Nephron (organoid): ENCODE measurements around the gene MACROD2.

Source experiments
- H3K27ac Mint-ChIP-seq, 3 experiments: 2 replicates each; pipeline ENCODE4 v1.8.0; 2020; ENCODE audit warnings: mixed read lengths in 3 of 3, mild to moderate bottlenecking in 2 of 3, moderate library complexity in 1 of 3
- H3K27me3 Mint-ChIP-seq: 2 replicates; pipeline ENCODE4 v1.8.0; 2021; ENCODE audit warnings: low read depth, mild to moderate bottlenecking, moderate library complexity, mixed read lengths
- H3K36me3 Mint-ChIP-seq: 2 replicates; pipeline ENCODE4 v1.8.0; 2020; ENCODE audit warnings: low read depth, mixed read lengths
- H3K4me1 Mint-ChIP-seq: 2 replicates; pipeline ENCODE4 v1.8.0; 2020; ENCODE audit warnings: mixed read lengths
- H3K4me3 Mint-ChIP-seq, 3 experiments: 2 replicates each; pipeline ENCODE4 v1.8.0; 2020; ENCODE audit warnings: mild to moderate bottlenecking in 3 of 3, mixed read lengths in 3 of 3, moderate library complexity in 2 of 3
- H3K9me3 Mint-ChIP-seq: 2 replicates; pipeline ENCODE4 v1.8.0; 2020; ENCODE audit warnings: mixed read lengths
- CTCF ChIP-seq, 3 experiments: fragments of 200-600 bp; sonication (generic); IDR thresholded peaks; one replicate each; pipeline ENCODE4 v1.5.0; 2021; ENCODE audit warnings: antibody characterized with exemption in 3 of 3; ENCODE audit not compliant: unreplicated experiment in 3 of 3

Gene MACROD2

GRCh38 chr20:14556206-14556605, 560.9 kb downstream of the MACROD2 start:
- no peaks in the 10 kb centered on the region for H3K36me3 Mint-ChIP-seq
- no peak overlapping the region for H3K27ac Mint-ChIP-seq
- H3K4me1 Mint-ChIP-seq: no peaks in the 10 kb centered on the region
- H3K9me3 Mint-ChIP-seq: peaks cover 3% of the 10 kb centered on the region
- TF ChIP-seq CTCF (IDR thresholded peaks at IDR 0.05; ENCODE audit: unreplicated experiment in 3 of 3): no peak
- no peaks in the 10 kb centered on the region for H3K27me3 Mint-ChIP-seq
- no peak overlapping the region for H3K4me3 Mint-ChIP-seq

- peaks cover 12% of the 10 kb centered on the region for H3K9me3 Mint-ChIP-seq
- no peak overlapping the region for H3K4me3 Mint-ChIP-seq
- no peaks in the 10 kb centered on the region for H3K36me3 Mint-ChIP-seq
- TF ChIP-seq CTCF (IDR thresholded peaks at IDR 0.05; ENCODE audit: unreplicated experiment in 3 of 3): no peak
- H3K27me3 Mint-ChIP-seq: no peaks in the 10 kb centered on the region
- H3K4me1 Mint-ChIP-seq: peaks cover 5% of the 10 kb centered on the region
- no peak overlapping the region for H3K27ac Mint-ChIP-seq
Measured at GRCh38 chr20:14559612-14560011, 564.3 kb downstream of the MACROD2 start.

GRCh38 chr20:14561741-14562221, 566.5 kb downstream of the MACROD2 start:
- H3K36me3 Mint-ChIP-seq: peaks cover 5% of the 10 kb centered on the region
- no peak overlapping the region for H3K4me3 Mint-ChIP-seq
- H3K9me3 Mint-ChIP-seq: peaks cover 22% of the 10 kb centered on the region
- no peak for TF ChIP-seq CTCF (IDR thresholded peaks at IDR 0.05; ENCODE audit: unreplicated experiment in 3 of 3)
- no peak overlapping the region for H3K27ac Mint-ChIP-seq
- H3K4me1 Mint-ChIP-seq: peaks cover 5% of the 10 kb centered on the region
- H3K27me3 Mint-ChIP-seq: no peaks in the 10 kb centered on the region

- Mint-ChIP-seq H3K36me3 (peaks cover 5% of the 10 kb centered on the region), H3K27me3 (no peaks in the 10 kb centered on the region), H3K4me1 (peaks cover 5% of the 10 kb centered on the region), H3K9me3 (peaks cover 19% of the 10 kb centered on the region), H3K4me3 (no peak overlapping the region), H3K27ac (peak overlapping the region in 1 of 3 experiments; percentile 39)
- no peak for TF ChIP-seq CTCF (IDR thresholded peaks at IDR 0.05; ENCODE audit: unreplicated experiment in 3 of 3)
Measured at GRCh38 chr20:14562981-14563380, 567.7 kb downstream of the MACROD2 start.

GRCh38 chr20:14566505-14566904, 571.2 kb downstream of the MACROD2 start:
- TF ChIP-seq CTCF (IDR thresholded peaks at IDR 0.05; ENCODE audit: unreplicated experiment in 3 of 3): no peak
- Mint-ChIP-seq H3K36me3 (peaks cover 5% of the 10 kb centered on the region), H3K27me3 (no peaks in the 10 kb centered on the region), H3K27ac (no peak overlapping the region), H3K9me3 (peaks cover 19% of the 10 kb centered on the region), H3K4me3 (no peak overlapping the region), H3K4me1 (peaks cover 17% of the 10 kb centered on the region)

GRCh38 chr20:14568225-14568624, 572.9 kb downstream of the MACROD2 start:
- Mint-ChIP-seq H3K36me3 (peaks cover 5% of the 10 kb centered on the region), H3K4me1 (peaks cover 12% of the 10 kb centered on the region), H3K27me3 (no peaks in the 10 kb centered on the region), H3K27ac (no peak overlapping the region), H3K9me3 (peaks cover 19% of the 10 kb centered on the region), H3K4me3 (no peak overlapping the region)
- TF ChIP-seq CTCF (IDR thresholded peaks at IDR 0.05; ENCODE audit: unreplicated experiment in 3 of 3): no peak
